ENCODE results near the gene DIS3L2.
A peak's percentile ranks its signal among the peaks of the same experiment; 100 is the strongest.

The DIS3L2 gene

GRCh38 chr2:231961349-231962166 is at the start of gene DIS3L2:
Gene DIS3L2, plus strand, starts transcription at chr2:231961713. Its CDS starts 53,215 bp downstream, at chr2:232014928.
- DNase-seq (ENCODE audit: insufficient read length, low spot score) (peak; percentile 81), FAIRE-seq (peak; percentile 74)

GRCh38 chr2:231914077-231914690 is 47.3 kb upstream of the DIS3L2 start:
- DNase-seq (ENCODE audit: insufficient read length, low spot score), result no peak
- FAIRE-seq, result no peak

DNA sequence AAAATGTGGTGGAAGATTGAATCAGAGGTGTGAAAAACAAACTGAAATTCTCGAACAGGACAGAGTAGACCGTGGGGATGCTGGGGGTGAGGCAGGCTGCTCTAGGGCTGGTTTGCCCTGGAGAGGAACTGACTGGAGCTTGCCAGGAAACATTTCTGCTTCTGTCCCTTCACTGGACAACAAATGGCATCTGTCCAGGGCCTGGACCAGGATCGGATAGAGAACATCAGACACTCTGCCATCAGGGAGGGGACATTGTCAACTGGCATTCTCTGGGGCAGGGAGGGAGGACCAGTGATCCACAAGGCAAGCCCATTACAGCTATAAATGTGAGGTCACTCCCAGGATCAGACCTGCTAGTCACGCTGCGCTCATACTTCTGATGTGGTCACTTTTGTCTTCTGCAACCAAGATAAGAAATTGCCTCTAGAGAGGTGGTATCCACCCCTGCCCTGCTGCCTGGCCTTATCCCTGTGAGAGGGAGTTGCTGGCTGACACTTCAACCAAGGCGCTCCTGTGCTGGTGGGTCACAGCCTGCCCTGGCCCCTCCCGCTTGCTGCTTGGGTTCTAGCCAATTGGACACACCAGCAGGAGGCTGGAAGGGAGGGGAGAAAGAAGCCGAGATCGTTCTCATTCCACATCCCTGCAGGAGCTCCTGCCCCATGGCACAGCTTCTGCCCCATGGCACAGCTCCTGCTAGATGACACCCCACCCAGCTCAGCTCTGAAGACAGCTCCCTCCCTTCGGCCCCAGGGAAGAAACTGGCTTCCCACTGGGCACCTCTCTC is 44.0 kb upstream of the DIS3L2 start:
- DNase-seq (ENCODE audit: insufficient read length, low spot score), result no peak
- no peak for FAIRE-seq

DNA sequence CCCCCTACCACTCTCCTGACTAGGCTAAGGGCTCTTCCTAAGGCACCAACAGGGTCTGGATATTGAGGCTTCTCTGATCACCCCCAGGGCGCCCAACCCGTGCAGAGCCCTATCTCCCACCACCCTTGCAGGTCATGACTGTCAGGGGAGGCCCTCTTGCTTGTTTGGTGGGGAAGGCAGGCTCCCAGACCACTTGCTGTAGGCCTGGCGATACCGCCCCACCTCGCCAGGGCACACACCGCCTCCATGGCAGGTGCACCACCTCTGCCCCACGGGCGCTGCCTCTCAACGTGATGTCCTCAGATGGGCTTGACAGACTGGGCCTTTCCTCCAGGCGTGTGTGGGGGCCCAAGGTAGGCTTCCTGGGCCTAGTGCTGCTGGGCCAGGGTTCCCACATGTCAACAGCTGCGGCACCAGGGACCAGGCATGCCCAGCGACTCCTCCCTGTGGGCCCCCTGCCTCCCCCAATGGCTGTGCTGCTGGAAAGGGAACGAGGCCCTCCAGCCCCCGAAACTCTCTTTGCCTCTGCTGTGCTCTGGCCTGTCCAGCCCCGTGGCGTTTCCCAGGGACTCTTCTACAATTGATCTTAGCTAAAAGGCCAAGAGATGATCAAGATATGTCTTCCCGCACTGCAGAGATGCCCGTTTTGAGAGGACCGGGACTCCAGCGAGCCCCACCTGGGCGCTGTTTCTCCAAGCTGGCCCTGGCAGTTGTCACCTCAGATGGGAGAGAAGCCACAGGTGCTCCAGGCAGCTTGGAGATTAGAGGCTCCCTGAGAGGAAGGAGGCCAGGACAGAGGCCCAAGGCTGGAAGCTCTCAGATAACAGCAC is 42.8 kb upstream of the DIS3L2 start:
- DNase-seq (ENCODE audit: insufficient read length, low spot score), result no peak
- FAIRE-seq, result no peak

DNA sequence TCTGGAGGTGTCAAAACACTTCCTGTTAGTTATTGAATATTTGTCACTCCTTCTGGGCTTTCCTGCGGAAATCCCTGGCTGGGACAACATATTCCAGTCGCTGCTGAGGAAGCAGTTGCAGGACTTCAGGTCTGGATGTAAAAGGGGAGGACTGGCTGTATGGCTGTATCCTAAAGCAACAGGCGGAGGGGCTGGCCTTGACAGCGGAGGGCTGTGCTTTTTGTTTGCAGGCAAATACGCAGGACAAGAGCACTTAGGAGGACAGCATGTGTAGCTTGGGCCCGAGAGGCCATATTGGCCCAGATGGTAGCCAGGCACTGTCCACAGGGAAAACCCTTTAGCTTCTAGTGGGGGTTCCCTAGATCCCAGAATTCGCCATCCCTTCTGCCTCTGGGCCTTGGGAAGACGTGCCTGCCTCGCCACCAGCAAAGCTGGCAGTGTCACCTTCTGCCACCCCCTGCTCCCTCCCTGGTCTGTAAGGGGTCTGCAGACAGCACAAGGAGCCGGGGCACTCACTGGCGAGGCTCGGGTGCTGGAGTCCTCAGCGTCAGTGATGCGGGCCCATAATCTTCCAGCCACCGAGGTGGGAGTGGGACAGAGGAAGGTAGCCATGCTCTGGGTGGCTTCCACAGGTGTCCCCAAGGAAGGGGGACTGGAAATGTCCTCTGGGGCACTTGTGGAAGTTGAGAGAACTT is 42.0 kb upstream of the DIS3L2 start:
- DNase-seq (ENCODE audit: insufficient read length, low spot score) (no peak), FAIRE-seq (no peak)

- FAIRE-seq, result no peak
Measured at GRCh38 chr2:231920366-231920765, 41.1 kb upstream of the DIS3L2 start.

GRCh38 chr2:231920795-231921194 is 40.7 kb upstream of the DIS3L2 start:
- no peak for FAIRE-seq
- DNase-seq (ENCODE audit: insufficient read length, low spot score), result no peak

More at GRCh38 chr2:231920366-231920765, 41.1 kb upstream of the DIS3L2 start:
- DNase-seq (ENCODE audit: insufficient read length, low spot score), result no peak

DNA sequence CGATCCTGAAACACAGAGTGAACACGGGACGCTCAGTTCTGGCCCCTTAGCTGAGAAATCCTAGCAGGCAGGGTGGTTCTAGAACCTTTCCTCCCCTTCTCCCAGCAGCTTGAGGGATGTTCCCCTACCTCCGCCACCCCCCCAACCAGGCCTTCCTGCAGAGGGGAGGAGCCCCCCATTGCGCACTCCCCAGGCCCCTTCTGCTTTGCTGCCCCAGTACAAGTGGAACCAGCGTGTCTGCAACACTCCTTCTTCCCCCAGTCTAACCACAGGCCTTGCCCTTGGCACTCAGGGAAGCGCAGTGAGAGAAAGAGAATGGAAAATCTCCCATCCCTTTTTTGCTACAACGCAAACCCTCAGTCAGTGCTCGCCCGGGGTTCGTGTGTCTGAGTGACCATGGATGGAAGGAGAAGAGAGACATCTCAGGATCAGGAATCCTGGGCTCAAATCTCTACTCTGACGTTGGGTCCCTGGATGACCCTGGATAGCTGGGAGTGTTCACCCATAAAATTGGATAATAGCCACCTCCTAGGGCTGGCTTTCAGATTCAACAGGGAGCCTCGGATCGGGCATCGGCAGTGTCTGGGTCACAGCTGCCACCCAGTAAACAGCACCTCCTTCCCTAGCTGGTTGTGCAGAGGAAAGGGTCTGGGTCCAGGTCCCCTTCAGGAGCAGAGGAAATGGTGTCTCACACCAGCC is 39.1 kb upstream of the DIS3L2 start:
- no peak for FAIRE-seq

GRCh38 chr2:231923010-231923344 is 38.5 kb upstream of the DIS3L2 start:
- FAIRE-seq (no peak), DNase-seq (ENCODE audit: insufficient read length, low spot score) (no peak)

More for the DNA sequence above, 39.1 kb upstream of the DIS3L2 start:
- no peak for DNase-seq (ENCODE audit: insufficient read length, low spot score)

DNA sequence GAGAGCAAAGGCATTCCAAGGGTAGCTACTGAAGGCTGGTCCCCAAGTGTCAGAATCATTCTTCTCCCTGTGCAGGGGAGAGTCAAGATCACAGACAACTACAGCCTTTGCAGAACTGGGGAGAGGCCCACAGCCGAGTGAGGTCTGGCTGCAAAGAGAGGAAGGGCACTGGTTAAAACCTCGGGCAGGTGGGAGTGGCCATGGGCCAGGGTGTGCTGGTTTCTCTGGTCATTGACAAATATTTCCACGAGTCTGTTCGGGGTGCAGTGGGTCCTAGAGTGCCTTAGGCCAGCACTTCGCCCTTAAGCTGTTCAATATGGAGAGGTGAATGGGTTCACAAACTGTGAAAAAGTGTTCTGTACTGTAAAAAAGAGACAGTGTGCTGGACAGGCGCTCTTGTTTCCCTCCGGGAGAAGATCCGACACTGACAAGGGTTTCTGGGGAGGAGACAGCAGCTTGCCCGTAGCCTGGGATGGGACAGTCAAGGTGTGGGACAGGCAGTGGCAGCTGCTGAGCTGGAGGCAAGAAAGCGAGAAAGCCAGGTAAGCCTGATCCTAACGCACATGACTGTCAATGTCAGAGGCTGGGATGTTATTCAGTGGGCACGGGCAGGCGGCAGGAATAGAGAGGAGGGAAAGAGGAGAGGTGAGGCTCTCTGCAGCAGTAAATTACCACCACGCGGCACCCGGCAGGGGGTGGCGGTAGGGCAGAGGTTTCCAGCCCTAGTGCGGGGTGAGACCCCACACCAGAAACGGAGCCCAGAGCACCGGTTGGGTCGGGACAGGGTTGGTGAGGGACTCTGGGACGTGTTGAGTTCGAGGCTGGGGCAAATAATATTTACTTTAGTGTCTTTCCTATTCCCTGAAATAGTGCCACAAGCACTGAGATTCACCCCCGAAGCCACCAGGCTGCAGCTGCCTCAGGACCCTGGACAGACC is 37.3 kb upstream of the DIS3L2 start:
- FAIRE-seq (no peak), DNase-seq (ENCODE audit: insufficient read length, low spot score) (no peak)

GRCh38 chr2:231924889-231925275 is 36.6 kb upstream of the DIS3L2 start:
- no peak for DNase-seq (ENCODE audit: insufficient read length, low spot score)
- no peak for FAIRE-seq

GRCh38 chr2:231925303-231926179 is 36.0 kb upstream of the DIS3L2 start:
- FAIRE-seq, result peak; percentile 26
- DNase-seq (ENCODE audit: insufficient read length, low spot score), result peak; percentile 90

- FAIRE-seq (no peak), DNase-seq (ENCODE audit: insufficient read length, low spot score) (peak; percentile 64)
Measured at GRCh38 chr2:231926180-231926741, 35.3 kb upstream of the DIS3L2 start, which contains the start of gene NPPC. Gene NPPC, minus strand, starts transcription at chr2:231926396. Its CDS starts 147 bp downstream, at chr2:231926249.

- no peak for FAIRE-seq
- DNase-seq (ENCODE audit: insufficient read length, low spot score), result no peak
Measured at GRCh38 chr2:231926761-231927565, 34.5 kb upstream of the DIS3L2 start.

- DNase-seq (ENCODE audit: insufficient read length, low spot score) (no peak), FAIRE-seq (no peak)
Measured at GRCh38 chr2:231927566-231927890, 34.0 kb upstream of the DIS3L2 start.

GRCh38 chr2:231928481-231928880 is 33.0 kb upstream of the DIS3L2 start:
- DNase-seq (ENCODE audit: insufficient read length, low spot score) (no peak), FAIRE-seq (no peak)
